GM12864 (cell line): Measurements from ENCODE around the gene NPFFR1.

Source experiments
- DNase-seq: peaks from one replicate; pipeline ENCODE4 v3.0.0-alpha.2; 2011; ENCODE audit warnings: low read depth
- H3K4me3 ChIP-seq: 2 replicates; pipeline ENCODE4 v1.5.1; 2011; ENCODE audit warnings: mild to moderate bottlenecking, low read depth, low read length, control low read depth
- TF ChIP-seq, protein P1 (sequence below): IDR thresholded peaks from 2 replicates; pipeline ENCODE4 v1.5.1; 2011; ENCODE audit warnings: low read depth, mild to moderate bottlenecking, moderate library complexity, low read length, control low read depth, inconsistent platforms; ENCODE audit errors: missing control alignments

NPFFR1 gene

GRCh38 chr10:70234668-70235447, 48.9 kb downstream of the NPFFR1 start:
- no peak for DNase-seq
- TF ChIP-seq, protein P1, sequence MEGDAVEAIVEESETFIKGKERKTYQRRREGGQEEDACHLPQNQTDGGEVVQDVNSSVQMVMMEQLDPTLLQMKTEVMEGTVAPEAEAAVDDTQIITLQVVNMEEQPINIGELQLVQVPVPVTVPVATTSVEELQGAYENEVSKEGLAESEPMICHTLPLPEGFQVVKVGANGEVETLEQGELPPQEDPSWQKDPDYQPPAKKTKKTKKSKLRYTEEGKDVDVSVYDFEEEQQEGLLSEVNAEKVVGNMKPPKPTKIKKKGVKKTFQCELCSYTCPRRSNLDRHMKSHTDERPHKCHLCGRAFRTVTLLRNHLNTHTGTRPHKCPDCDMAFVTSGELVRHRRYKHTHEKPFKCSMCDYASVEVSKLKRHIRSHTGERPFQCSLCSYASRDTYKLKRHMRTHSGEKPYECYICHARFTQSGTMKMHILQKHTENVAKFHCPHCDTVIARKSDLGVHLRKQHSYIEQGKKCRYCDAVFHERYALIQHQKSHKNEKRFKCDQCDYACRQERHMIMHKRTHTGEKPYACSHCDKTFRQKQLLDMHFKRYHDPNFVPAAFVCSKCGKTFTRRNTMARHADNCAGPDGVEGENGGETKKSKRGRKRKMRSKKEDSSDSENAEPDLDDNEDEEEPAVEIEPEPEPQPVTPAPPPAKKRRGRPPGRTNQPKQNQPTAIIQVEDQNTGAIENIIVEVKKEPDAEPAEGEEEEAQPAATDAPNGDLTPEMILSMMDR, result no peak
- H3K4me3 ChIP-seq, result no peak overlapping the region

- TF ChIP-seq, protein P1, result no peak
- H3K4me3 ChIP-seq, result peak overlapping the region; percentile 67
- DNase-seq, result no peak
Observed at GRCh38 chr10:70233939-70234300, 49.9 kb downstream of the NPFFR1 start.

- peak; percentile 87 for DNase-seq
- H3K4me3 ChIP-seq, result peak within 1 kb of the TSS; percentile 67
- TF ChIP-seq, protein P1, result peak; percentile 44
Observed at GRCh38 chr10:70233109-70233938, 50.5 kb downstream of the NPFFR1 start, which contains the start of gene PPA1. Gene PPA1, minus strand, starts transcription at chr10:70233429. Its CDS starts 102 bp downstream, at chr10:70233327.

DNA sequence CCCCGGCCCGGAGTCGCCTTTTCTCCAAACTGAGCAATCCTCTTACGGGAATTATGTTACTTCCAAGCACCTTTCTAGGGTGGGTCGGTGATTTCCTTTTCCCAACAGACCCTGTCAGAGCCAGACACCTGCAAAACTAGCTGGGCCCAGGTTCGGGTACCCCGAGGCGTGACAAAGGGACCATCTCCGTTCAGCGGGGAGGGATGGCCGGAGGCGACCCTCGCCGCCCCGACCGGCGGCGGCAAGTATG, 51.0 kb downstream of the NPFFR1 start:
- no peak for DNase-seq
- peak overlapping the region; percentile 67 for H3K4me3 ChIP-seq
- TF ChIP-seq, protein P1, result no peak

- TF ChIP-seq, protein P1, result no peak
- no peak for DNase-seq
- peak overlapping the region; percentile 67 for H3K4me3 ChIP-seq
Observed at GRCh38 chr10:70232155-70232858, 51.5 kb downstream of the NPFFR1 start.

DNA sequence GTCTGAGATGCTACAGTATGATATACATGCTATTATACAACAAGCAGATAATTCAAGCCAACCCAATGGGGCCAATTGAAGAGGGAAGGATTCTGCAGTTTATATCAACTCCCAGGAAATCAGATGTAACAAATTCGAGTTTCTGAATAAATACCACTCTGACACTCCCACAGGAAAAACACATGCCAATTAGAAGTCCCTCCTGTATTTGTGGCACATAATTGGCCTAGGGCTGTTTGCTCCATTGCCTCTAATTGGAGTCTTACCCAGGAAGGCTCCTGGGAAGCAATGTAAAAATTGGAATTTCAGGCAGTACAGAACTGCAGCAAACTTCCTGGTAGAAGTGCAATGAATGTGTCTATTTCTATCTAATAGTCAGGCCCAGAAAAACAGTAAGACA, 55.3 kb downstream of the NPFFR1 start:
- TF ChIP-seq, protein P1, result no peak
- DNase-seq, result no peak
- H3K4me3 ChIP-seq, result no peak overlapping the region
